Measurements from ENCODE around the gene SLC25A3. TPM values are rescaled to one million over a fixed set of nuclear protein-coding genes. Genes with fewer than 3 reads are reported as not detected.

The SLC25A3 gene
- total RNA-seq, 2 donors from 2014 or later = 680 to 698 TPM

DNA sequence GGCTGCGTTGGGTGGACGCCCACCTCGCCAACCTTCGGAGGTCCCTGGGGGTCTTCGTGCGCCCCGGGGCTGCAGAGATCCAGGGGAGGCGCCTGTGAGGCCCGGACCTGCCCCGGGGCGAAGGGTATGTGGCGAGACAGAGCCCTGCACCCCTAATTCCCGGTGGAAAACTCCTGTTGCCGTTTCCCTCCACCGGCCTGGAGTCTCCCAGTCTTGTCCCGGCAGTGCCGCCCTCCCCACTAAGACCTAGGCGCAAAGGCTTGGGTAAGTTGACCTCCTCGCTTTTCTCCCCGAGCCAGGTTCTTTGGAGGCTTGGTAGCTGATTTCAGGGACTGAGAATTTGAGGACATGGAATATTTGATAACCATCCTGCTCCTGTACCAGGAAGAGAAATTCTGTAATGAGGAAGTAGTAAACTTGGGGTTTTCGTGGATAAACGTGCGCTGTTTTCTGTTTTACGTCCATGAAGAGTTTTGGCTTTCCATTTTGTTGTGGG, 52.1 kb downstream of the SLC25A3 start:
- H3K9me3 ChIP-seq = no peaks in the 10 kb centered on the region
- no peaks in the 10 kb centered on the region for H3K27me3 ChIP-seq
- peak overlapping the region; percentile 98 for H3K9ac ChIP-seq (ENCODE audit: low read depth in 2 of 2, low read length in 2 of 2)
- intact Hi-C loops (cut with DNase I) = loop anchor here (2.0 to 5.0 kb wide), 2 partner anchors 47 to 78 kb away; no protein-coding TSS in a partner anchor
- H3K36me3 ChIP-seq = peaks cover 4% of the 10 kb centered on the region
- H3K4me3 ChIP-seq = peak overlapping the region; percentile 98
- peak; percentile 50 for DNase-seq
- no peaks in the 10 kb centered on the region for H3K4me1 ChIP-seq
- TF ChIP-seq, protein P1, sequence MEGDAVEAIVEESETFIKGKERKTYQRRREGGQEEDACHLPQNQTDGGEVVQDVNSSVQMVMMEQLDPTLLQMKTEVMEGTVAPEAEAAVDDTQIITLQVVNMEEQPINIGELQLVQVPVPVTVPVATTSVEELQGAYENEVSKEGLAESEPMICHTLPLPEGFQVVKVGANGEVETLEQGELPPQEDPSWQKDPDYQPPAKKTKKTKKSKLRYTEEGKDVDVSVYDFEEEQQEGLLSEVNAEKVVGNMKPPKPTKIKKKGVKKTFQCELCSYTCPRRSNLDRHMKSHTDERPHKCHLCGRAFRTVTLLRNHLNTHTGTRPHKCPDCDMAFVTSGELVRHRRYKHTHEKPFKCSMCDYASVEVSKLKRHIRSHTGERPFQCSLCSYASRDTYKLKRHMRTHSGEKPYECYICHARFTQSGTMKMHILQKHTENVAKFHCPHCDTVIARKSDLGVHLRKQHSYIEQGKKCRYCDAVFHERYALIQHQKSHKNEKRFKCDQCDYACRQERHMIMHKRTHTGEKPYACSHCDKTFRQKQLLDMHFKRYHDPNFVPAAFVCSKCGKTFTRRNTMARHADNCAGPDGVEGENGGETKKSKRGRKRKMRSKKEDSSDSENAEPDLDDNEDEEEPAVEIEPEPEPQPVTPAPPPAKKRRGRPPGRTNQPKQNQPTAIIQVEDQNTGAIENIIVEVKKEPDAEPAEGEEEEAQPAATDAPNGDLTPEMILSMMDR (IDR thresholded peaks at IDR 0.05) = no peak
- peak overlapping the region; percentile 99 for H3K27ac ChIP-seq

DNA sequence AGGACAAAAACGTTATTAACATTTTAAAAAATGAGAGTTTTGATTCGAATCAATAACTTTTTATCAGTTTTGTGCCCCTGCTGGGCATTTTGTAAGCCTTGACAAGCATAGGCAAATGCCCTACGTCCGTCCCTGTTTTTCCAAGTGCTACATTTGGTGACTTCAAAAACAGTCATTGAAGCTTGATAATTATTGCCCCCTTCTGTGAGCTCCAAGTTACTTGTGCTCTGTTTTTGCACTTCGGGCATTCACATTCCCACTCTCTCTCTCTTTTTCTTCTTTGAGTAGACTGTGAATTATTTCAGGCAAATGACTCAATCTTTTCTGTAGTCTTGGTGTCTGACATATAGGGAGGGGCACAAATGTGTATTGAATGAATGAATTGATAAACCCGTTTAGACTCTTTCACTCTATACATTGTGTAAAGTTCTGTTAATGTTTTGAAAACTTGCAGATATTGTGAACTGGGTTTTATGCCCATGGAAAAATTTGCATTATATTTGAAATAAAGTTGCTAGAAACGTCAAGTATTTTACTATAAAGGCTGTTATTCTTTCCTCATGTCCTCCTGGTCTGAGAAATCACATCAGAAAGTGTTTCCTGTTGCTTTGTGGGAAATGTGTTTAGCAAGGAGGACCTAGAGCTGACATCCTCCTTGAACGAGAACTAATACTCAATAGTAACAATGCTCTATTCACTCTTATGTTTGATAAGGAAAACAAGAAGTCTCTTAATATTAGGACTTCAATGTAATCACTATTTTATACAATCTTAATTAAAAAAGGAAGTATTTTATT, 53.0 kb downstream of the SLC25A3 start:
- Histone ChIP-seq H3K27ac (no peak overlapping the region), H3K27me3 (no peaks in the 10 kb centered on the region), H3K4me3 (peak overlapping the region; percentile 98), H3K4me1 (no peaks in the 10 kb centered on the region), H3K9ac (ENCODE audit: low read depth in 2 of 2, low read length in 2 of 2) (peak overlapping the region; percentile 1 to 98), H3K36me3 (peaks cover 4% of the 10 kb centered on the region), H3K9me3 (no peaks in the 10 kb centered on the region)
- DNase-seq = no peak
- TF ChIP-seq, protein P1 (IDR thresholded peaks at IDR 0.05) = no peak
- intact Hi-C loops (cut with DNase I) = loop anchor here (2.0 to 5.0 kb wide), 2 partner anchors 48 to 79 kb away; no protein-coding TSS in a partner anchor

DNA sequence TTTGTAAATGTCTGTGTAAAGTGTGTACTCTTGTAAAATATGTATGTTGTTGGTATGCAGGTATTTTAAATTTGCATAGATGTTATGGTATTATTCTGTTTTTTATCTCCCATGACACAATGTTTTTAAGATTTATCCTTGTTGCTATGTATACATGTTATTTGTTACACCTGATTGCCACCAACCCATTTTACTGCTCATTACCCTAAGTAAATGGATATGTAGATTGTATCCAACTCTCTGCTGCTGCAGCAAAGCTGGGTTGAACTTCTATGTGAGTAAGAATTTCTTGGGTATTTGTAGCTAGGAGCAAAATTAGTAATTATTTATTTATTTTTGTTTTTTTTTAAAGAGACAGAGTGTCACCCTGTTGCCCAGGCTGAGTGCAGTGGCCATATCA, 57.8 kb downstream of the SLC25A3 start:
- Histone ChIP-seq H3K27ac (no peak overlapping the region), H3K9me3 (no peaks in the 10 kb centered on the region), H3K36me3 (peaks cover 4% of the 10 kb centered on the region), H3K9ac (ENCODE audit: low read depth in 2 of 2, low read length in 2 of 2) (no peak overlapping the region), H3K4me1 (no peaks in the 10 kb centered on the region), H3K4me3 (no peak overlapping the region), H3K27me3 (no peaks in the 10 kb centered on the region)
- intact Hi-C loops (cut with DNase I) = no loop called here
- TF ChIP-seq, protein P1 (IDR thresholded peaks at IDR 0.05) = no peak
- no peak for DNase-seq

DNA sequence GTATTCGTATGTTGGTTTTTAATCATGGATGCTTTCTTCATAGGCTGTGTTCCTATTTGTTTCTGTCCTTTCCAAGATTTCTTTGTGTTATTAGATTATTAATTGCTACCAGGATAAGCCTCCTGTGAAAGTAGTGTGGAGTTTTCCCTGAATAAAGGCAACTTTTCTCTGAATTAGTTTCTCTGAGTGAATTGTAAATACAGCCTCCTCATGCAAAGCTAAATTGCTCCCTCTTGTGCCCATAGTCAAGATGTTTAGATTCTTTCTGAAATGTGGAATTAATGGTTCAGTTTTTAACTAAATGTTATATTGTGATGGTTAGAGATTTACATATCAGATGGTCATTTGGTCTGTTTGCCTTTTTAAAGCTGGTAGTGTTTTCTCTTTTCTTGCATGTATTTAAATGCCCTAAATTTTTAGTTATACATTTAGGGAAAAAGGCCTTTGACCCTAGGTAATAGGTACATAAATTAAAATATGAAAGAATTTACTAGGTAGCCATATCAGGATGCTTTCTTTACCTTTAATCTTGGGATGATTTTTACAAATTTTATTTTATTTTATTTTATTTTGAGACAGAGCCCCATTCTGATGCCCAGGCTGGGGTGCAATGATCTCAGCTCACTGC, 60.5 kb downstream of the SLC25A3 start:
- H3K27ac ChIP-seq = no peak overlapping the region
- peaks cover 4% of the 10 kb centered on the region for H3K36me3 ChIP-seq
- H3K9ac ChIP-seq (ENCODE audit: low read depth in 2 of 2, low read length in 2 of 2) = no peak overlapping the region
- no peaks in the 10 kb centered on the region for H3K4me1 ChIP-seq
- no peaks in the 10 kb centered on the region for H3K27me3 ChIP-seq
- TF ChIP-seq, protein P1 (IDR thresholded peaks at IDR 0.05) = peak; percentile 42
- no peaks in the 10 kb centered on the region for H3K9me3 ChIP-seq
- H3K4me3 ChIP-seq = no peak overlapping the region
- DNase-seq = no peak
- intact Hi-C loops (cut with DNase I) = no loop called here

Other genes with a start within 250 kb of the SLC25A3 start
- 100 to 1,000 TPM in 1 of 2 donors, 10 to 100 TPM in 1; 80.0 to 202 TPM for gene TMPO, start 78.1 kb upstream of the SLC25A3 start, total RNA-seq
- gene IKBIP, start 51.1 kb downstream of the SLC25A3 start, total RNA-seq = 1 to 10 TPM; 5.0 to 6.8 TPM
- 10 to 100 TPM; 36.8 to 52.6 TPM for gene APAF1, start 51.6 kb downstream of the SLC25A3 start, total RNA-seq

Data from colonic mucosa (tissue), 4 donors.